PC-9 (cell line): ENCODE results near the gene FNDC3B. TPM values are rescaled to one million over a fixed set of nuclear protein-coding genes. Genes with fewer than 3 reads are reported as not detected.
"Not testable (repeated sequence)": the region's sequence is repeated elsewhere in the genome, so short reads cannot be mapped to it uniquely, and the experiment has no call there.

Source experiments
- BruUV-seq: library from RNA; stranded (reverse); fragments of 400-500 nt; replicated peaks from 2 replicates; lab custom pipeline; 2021; lab: Mats Ljungman, UMichigan
- CTCF ChIA-PET: fragments of 300-600 bp; sonication (Branson Sonifier 250); formaldehyde crosslinking; loops from one replicate; lab custom pipeline; 2022; ENCODE audit warnings: antibody characterized with exemption; lab: Charles Lee
- POLR2A ChIA-PET: fragments of 300-600 bp; sonication (Branson Sonifier 250); formaldehyde crosslinking; loops from one replicate; lab custom pipeline; 2022; ENCODE audit warnings: antibody characterized with exemption; ENCODE audit not compliant: unreplicated experiment; lab: Charles Lee
- DNase-seq, 2 experiments: peaks; one replicate each; pipeline versions ENCODE4 v3.0.0 to v3.0.0-alpha.2; 2015 to 2022; ENCODE audit warnings: mixed read lengths in 1 of 2
- H2AFZ ChIP-seq: fragments of 200-600 bp; sonication (generic); 2 replicates; pipeline ENCODE4 v1.8.1; 2017; ENCODE audit warnings: antibody characterized with exemption
- H3F3A ChIP-seq: fragments of 200-600 bp; sonication (generic); 2 replicates; pipeline ENCODE4 v1.8.1; 2017; ENCODE audit warnings: antibody characterized with exemption, mild to moderate bottlenecking, low read depth; ENCODE audit not compliant: insufficient read depth
- H3K27ac ChIP-seq: fragments of 200-600 bp; sonication (generic); 2 replicates; pipeline ENCODE4 v1.6.1; 2016; ENCODE audit warnings: mixed run types
- H3K27me3 ChIP-seq: fragments of 200-600 bp; sonication (generic); 2 replicates; pipeline ENCODE4 v1.6.1; 2016; ENCODE audit warnings: low read depth, mixed run types; ENCODE audit not compliant: insufficient read depth
- H3K36me3 ChIP-seq: fragments of 200-600 bp; sonication (generic); 2 replicates; pipeline ENCODE4 v1.6.1; 2016; ENCODE audit warnings: low read depth, mixed run types
- H3K4me1 ChIP-seq: fragments of 200-600 bp; sonication (generic); replicated peaks from 2 replicates; pipeline ENCODE4 v1.6.1; 2016; ENCODE audit warnings: mixed run types; ENCODE audit not compliant: insufficient read depth
- H3K4me2 ChIP-seq: fragments of 200-600 bp; sonication (generic); 2 replicates; pipeline ENCODE4 v1.6.1; 2017; ENCODE audit warnings: mixed run types
- H3K4me3 ChIP-seq: fragments of 200-600 bp; sonication (generic); 2 replicates; pipeline ENCODE4 v1.6.1; 2016; ENCODE audit warnings: mixed run types
- H3K79me2 ChIP-seq: fragments of 200-600 bp; sonication (generic); 2 replicates; pipeline ENCODE4 v1.6.1; 2017; ENCODE audit warnings: low read depth, mixed run types
- H3K9me2 ChIP-seq: fragments of 200-600 bp; sonication (generic); 2 replicates; pipeline ENCODE4 v1.8.1; 2017; ENCODE audit warnings: mild to moderate bottlenecking; ENCODE audit not compliant: insufficient read depth
- H3K9me3 ChIP-seq: fragments of 200-600 bp; sonication (generic); 2 replicates; pipeline ENCODE4 v1.8.1; 2016; ENCODE audit warnings: low read depth; ENCODE audit not compliant: insufficient read depth
- H4K20me1 ChIP-seq: fragments of 200-600 bp; sonication (generic); 2 replicates; pipeline ENCODE4 v1.8.1; 2017; ENCODE audit not compliant: insufficient read depth
- CTCF ChIP-seq: fragments of 200-600 bp; sonication (generic); conservative IDR thresholded peaks from 2 replicates; pipeline ENCODE4 v1.6.1; 2017; ENCODE audit warnings: mixed run types, antibody characterized with exemption, mild to moderate bottlenecking, moderate library complexity
- EZH2 ChIP-seq: fragments of 200-600 bp; sonication (generic); IDR thresholded peaks from 2 replicates; pipeline ENCODE4 v1.8.0; 2017; ENCODE audit warnings: antibody characterized with exemption, low read depth
- intact Hi-C: fragments of 100-400 bp; cut with micrococcal nuclease; formaldehyde crosslinking; loops from one replicate; pipeline ENCODE4 v1.10.0; 2022; ENCODE audit not compliant: unreplicated experiment
- total RNA-seq: library from RNA; stranded (reverse); gene quantifications from 2 replicates; pipeline ENCODE4 v1.2.3, GENCODE V29; 2021

FNDC3B gene
- total RNA-seq, 1 experiment from 2014 or later, result 106 TPM

DNA sequence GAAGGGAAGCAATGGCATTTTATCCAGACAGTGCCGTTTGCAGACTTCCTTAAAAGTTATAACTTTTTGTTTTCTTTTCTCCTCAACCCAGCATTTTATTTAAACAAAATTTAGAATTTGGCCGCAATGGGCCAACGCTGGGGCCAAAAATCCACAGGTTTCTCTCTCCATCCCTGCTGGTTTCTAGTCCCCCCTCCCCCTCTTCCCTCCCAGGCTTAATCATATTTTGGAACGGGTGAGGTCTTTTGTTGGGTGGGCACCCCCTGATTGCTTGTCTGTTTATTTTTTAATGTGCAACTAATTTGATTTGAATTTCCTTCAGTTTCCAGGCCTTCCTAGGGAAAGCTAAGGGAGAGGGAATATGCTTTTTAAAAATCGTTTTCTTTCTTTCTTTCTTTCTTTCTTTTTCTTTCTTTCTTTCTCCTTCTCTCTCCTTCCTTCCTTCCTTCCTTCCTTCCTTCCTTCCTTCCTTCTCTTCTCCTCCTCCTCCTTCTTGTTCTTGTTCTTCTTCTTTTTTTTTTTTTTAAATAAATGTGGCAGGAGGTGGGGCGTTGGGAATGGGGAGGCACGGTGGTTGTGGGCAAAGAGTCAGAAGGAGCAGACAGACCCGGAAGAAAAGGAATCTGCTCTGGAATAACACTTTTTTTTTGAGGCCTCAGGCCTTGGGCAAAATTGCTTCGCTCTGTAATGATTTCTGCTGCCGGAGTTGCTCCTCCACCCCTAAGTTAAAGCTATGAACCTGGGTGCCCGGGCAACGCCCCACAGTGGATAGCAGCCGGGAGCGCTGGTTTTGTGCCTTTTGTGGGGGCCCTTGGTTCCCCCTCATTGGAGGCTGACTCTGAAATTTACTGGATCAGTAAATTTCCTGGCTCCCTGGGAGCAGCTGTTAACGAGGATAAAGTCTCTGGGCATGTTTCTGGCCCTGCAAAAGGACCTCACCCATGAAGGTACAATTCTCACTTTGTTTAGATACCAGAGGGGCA lies 1.9 kb downstream of the FNDC3B start:
- Histone ChIP-seq H3K4me1 (peaks cover 75% of the 10 kb centered on the region), H3K9me3 (no peaks in the 10 kb centered on the region), H3K4me2 (peak overlapping the region; percentile 80), H3K27me3 (no peaks in the 10 kb centered on the region), H3F3A (peaks cover 51% of the 10 kb centered on the region), H2AFZ (0 out of 2 replicates have a peak overlapping the region, but pooled peaks have one; percentile 19), H4K20me1 (peaks cover 42% of the 10 kb centered on the region), H3K36me3 (peaks cover 42% of the 10 kb centered on the region), H3K4me3 (peak overlapping the region; percentile 63), H3K9me2 (no peaks in the 10 kb centered on the region), H3K79me2 (peaks cover 89% of the 10 kb centered on the region), H3K27ac (peak overlapping the region; percentile 96)
- TSS peak; percentile 38 for BruUV-seq
- intact Hi-C loops, result loop anchor here (1.0 to 5.0 kb wide), 6 partner anchors 80 to 394 kb away; no protein-coding TSS in a partner anchor
- peak; percentile 72 to 85 for DNase-seq
- CTCF ChIA-PET, result interaction anchor here (1.0 to 1.6 kb wide), 3 partner anchors 207 to 300 kb away, joined by 3 to 6 read pairs (median 3); no protein-coding TSS in a partner anchor
- POLR2A ChIA-PET, result interaction anchor here (0.6 to 1.0 kb wide), 9 partner anchors 46 to 1043 kb away, joined by 4 to 9 read pairs (median 6); no protein-coding TSS in a partner anchor
- TF ChIP-seq EZH2 (no peak), CTCF (peak; percentile 14; the same call in 1 of the 2 replicates)

- BruUV-seq, result no TSS peak
- peak overlapping the region; percentile 63 for H3K4me3 ChIP-seq
- intact Hi-C loops, result loop anchor here (5.0 kb wide), 3 partner anchors 110 to 395 kb away; no protein-coding TSS in a partner anchor
- H2AFZ ChIP-seq, result no peak overlapping the region
- H3K4me2 ChIP-seq, result peak overlapping the region; percentile 80
- H3K27me3 ChIP-seq, result no peaks in the 10 kb centered on the region
- ChIA-PET CTCF (interaction anchor here (0.6 to 1.6 kb wide), 7 partner anchors 154 to 1080 kb away, joined by 3 to 7 read pairs (median 4); no protein-coding TSS in a partner anchor), POLR2A (interaction anchor here (0.6 to 0.7 kb wide), 6 partner anchors 45 to 274 kb away, joined by 3 to 7 read pairs (median 6); no protein-coding TSS in a partner anchor)
- no peak for TF ChIP-seq EZH2
- no peak for TF ChIP-seq CTCF
- peaks cover 51% of the 10 kb centered on the region for H3F3A ChIP-seq
- peaks cover 97% of the 10 kb centered on the region for H3K79me2 ChIP-seq
- H3K36me3 ChIP-seq, result peaks cover 50% of the 10 kb centered on the region
- H3K9me2 ChIP-seq, result no peaks in the 10 kb centered on the region
- H4K20me1 ChIP-seq, result peaks cover 51% of the 10 kb centered on the region
- DNase-seq, result no peak
- H3K27ac ChIP-seq, result peak overlapping the region; percentile 96; the same call in 1 of the 2 replicates
- peaks cover 74% of the 10 kb centered on the region for H3K4me1 ChIP-seq
- H3K9me3 ChIP-seq, result no peaks in the 10 kb centered on the region
Observed at GRCh38 chr3:172042136-172042662, 2.8 kb downstream of the FNDC3B start.

DNA sequence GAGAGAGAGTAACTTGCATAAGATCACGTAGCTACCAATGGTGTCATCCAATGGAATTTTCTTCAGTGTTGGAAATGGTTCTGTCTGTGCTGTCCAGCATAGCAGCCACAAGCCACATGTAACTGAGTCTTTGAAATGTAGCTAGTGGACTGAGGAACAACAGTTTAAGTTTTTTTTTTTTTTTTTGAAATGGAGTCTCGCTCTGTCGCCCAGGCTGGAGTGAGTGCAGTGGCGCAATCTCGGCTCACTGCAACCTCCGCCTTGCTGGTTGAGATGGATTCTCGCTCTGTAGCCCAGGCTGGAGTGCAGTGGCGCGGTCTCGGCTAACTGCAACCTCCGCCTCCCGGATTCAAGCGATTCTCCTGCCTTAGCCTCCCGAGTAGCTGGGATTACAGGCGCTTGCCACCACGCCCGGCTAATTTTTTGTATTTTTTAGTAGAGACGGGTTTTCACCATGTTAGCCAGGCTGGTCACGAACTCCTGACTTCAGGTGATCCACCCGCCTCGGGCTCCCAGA lies 3.3 kb downstream of the FNDC3B start:
- peak overlapping the region; percentile 80 for H3K4me2 ChIP-seq

More for the DNA sequence above, 3.3 kb downstream of the FNDC3B start:
- H3K4me3 ChIP-seq, result peak overlapping the region; percentile 63
- peaks cover 56% of the 10 kb centered on the region for H3K36me3 ChIP-seq
- ChIA-PET POLR2A (interaction anchor here (0.6 to 0.7 kb wide), 2 partner anchors 126 to 273 kb away, joined by 3 to 7 read pairs; no protein-coding TSS in a partner anchor), CTCF (interaction anchor here (0.6 to 1.6 kb wide), 6 partner anchors 154 to 1081 kb away, joined by 3 to 7 read pairs (median 4); no protein-coding TSS in a partner anchor)
- H3K27ac ChIP-seq, result 0 out of 2 replicates have a peak overlapping the region, but pooled peaks have one; percentile 96
- not testable (repeated sequence) for BruUV-seq, H3K27me3 ChIP-seq, H3K9me3 ChIP-seq, H2AFZ ChIP-seq, DNase-seq, H3K9me2 ChIP-seq
- H3F3A ChIP-seq, result peaks cover 56% of the 10 kb centered on the region
- H3K79me2 ChIP-seq, result peaks cover 98% of the 10 kb centered on the region
- H3K4me1 ChIP-seq, result peaks cover 74% of the 10 kb centered on the region
- intact Hi-C loops, result loop anchor here (5.0 kb wide), 3 partner anchors 110 to 395 kb away; no protein-coding TSS in a partner anchor
- H4K20me1 ChIP-seq, result peaks cover 56% of the 10 kb centered on the region
